IgD-negative memory B cell (primary cell): Measurements from ENCODE around the gene CCDC148. TPM values are rescaled to one million over a fixed set of nuclear protein-coding genes. Genes with fewer than 3 reads are reported as not detected.
A peak's percentile ranks its signal among the peaks of the same experiment; 100 is the strongest.
"Not testable (repeated sequence)": the region's sequence is repeated elsewhere in the genome, so short reads cannot be mapped to it uniquely, and the experiment has no call there.

Source experiments
- H3K27ac Mint-ChIP-seq, 3 donors: one replicate each; pipeline ENCODE4 v1.8.0; 2020 to 2022; ENCODE audit warnings: mild to moderate bottlenecking in 3 of 3, mixed read lengths in 3 of 3, moderate library complexity in 1 of 3
- H3K27me3 Mint-ChIP-seq: one replicate; pipeline ENCODE4 v1.8.0; 2021; ENCODE audit warnings: mixed read lengths
- H3K36me3 Mint-ChIP-seq: one replicate; pipeline ENCODE4 v1.8.0; 2020; ENCODE audit warnings: mild to moderate bottlenecking, mixed read lengths
- H3K4me1 Mint-ChIP-seq, 3 donors: one replicate each; pipeline ENCODE4 v1.8.0; 2020 to 2022; ENCODE audit warnings: mixed read lengths in 3 of 3, mild to moderate bottlenecking in 1 of 3
- H3K4me3 Mint-ChIP-seq, 4 donors: one replicate each; pipeline ENCODE4 v1.8.0; 2020 to 2022; ENCODE audit warnings: mild to moderate bottlenecking in 4 of 4, mixed read lengths in 4 of 4, moderate library complexity in 3 of 4
- H3K9me3 Mint-ChIP-seq, 3 donors: one replicate each; pipeline ENCODE4 v1.8.0; 2020 to 2021; ENCODE audit warnings: mixed read lengths in 3 of 3, mild to moderate bottlenecking in 1 of 3
- polyA plus RNA-seq: library from polyadenylated mRNA; unstranded; fragments of 300-500 nt; fragmentation: Illumina TruSeq; gene quantifications from one replicate; pipeline ENCODE4 v1.2.3, GENCODE V29; 2021

The CCDC148 gene
- polyA plus RNA-seq, 1 donor from 2014 or later = not detected

DNA sequence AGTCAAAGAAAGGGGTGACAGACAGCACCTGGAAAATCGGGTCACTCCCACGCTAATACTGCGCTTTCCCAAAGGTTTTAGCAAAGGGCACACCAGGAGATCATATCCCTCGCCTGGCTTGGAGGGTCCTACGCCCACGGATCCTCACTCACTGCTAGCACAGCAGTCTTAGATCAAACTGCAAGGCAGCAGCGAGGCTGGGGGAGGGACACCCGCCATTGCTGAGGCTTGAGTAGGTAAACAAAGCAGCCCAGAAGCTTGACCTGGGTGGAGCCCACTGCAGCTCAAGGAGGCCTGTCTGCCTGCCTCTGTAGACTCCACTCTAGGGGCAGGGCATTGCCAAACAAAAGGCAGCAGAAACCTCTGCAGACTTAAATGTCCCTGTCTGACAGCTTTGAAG lies 233.5 kb downstream of the CCDC148 start:
- not testable (repeated sequence) for H3K27ac Mint-ChIP-seq, H3K36me3 Mint-ChIP-seq, H3K27me3 Mint-ChIP-seq, H3K9me3 Mint-ChIP-seq, H3K4me3 Mint-ChIP-seq
- H3K4me1 Mint-ChIP-seq = peaks cover 6 to 14% (median 13%) of the 10 kb centered on the region in 3 donors

- no peaks in the 10 kb centered on the region for H3K27me3 Mint-ChIP-seq
- no peak overlapping the region for H3K4me3 Mint-ChIP-seq
- H3K4me1 Mint-ChIP-seq = peaks cover 11 to 15% (median 14%) of the 10 kb centered on the region in 3 donors
- no peaks in the 10 kb centered on the region for H3K36me3 Mint-ChIP-seq
- H3K9me3 Mint-ChIP-seq = peaks cover 0 to 2% (median 1%) of the 10 kb centered on the region in 3 donors
- peak overlapping the region in 1 of 3 donors; percentile 2 for H3K27ac Mint-ChIP-seq
These were observed 235.2 kb downstream of the CCDC148 start for GRCh38 chr2:158221063-158222020.

GRCh38 chr2:158217593-158217992 lies 239.0 kb downstream of the CCDC148 start:
- Mint-ChIP-seq H3K27me3 (no peaks in the 10 kb centered on the region), H3K36me3 (no peaks in the 10 kb centered on the region), H3K4me1 (peaks cover 19 to 25% (median 20%) of the 10 kb centered on the region in 3 donors), H3K27ac (no peak overlapping the region), H3K4me3 (no peak overlapping the region), H3K9me3 (peaks cover 0 to 2% (median 1%) of the 10 kb centered on the region in 3 donors)

- H3K4me3 Mint-ChIP-seq = no peak overlapping the region
- H3K27ac Mint-ChIP-seq = peak overlapping the region in 1 of 3 donors; percentile 17
- no peaks in the 10 kb centered on the region for H3K27me3 Mint-ChIP-seq
- peaks cover 0 to 2% (median 0%) of the 10 kb centered on the region in 3 donors for H3K9me3 Mint-ChIP-seq
- H3K36me3 Mint-ChIP-seq = no peaks in the 10 kb centered on the region
- H3K4me1 Mint-ChIP-seq = peaks cover 10 to 17% (median 13%) of the 10 kb centered on the region in 3 donors
These were observed 242.1 kb downstream of the CCDC148 start for GRCh38 chr2:158214431-158214830.

DNA sequence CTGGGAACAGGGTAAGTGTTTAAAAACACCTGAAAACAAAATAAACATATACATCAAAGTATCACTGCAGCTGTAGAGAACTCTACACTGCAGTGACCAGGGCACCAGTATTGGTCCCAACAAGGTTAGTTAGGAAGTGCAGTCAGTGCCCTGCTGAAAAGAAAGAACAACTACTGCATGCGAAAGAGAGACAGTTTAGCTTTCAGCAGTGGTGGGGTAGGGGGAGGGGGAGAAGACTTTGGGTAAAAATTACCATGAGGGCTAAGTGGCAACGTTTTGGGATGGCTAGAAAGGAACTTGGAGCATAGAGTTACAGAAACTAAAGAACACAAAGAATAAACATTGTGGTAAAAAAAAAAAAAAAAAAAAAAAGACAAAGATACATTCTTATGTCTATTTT lies 242.8 kb downstream of the CCDC148 start:
- Mint-ChIP-seq H3K4me3 (no peak overlapping the region), H3K4me1 (peaks cover 6 to 15% (median 13%) of the 10 kb centered on the region in 3 donors), H3K27me3 (no peaks in the 10 kb centered on the region), H3K36me3 (no peaks in the 10 kb centered on the region), H3K27ac (peak overlapping the region in 1 of 3 donors; percentile 77), H3K9me3 (peaks cover 0 to 2% (median 0%) of the 10 kb centered on the region in 3 donors)

DNA sequence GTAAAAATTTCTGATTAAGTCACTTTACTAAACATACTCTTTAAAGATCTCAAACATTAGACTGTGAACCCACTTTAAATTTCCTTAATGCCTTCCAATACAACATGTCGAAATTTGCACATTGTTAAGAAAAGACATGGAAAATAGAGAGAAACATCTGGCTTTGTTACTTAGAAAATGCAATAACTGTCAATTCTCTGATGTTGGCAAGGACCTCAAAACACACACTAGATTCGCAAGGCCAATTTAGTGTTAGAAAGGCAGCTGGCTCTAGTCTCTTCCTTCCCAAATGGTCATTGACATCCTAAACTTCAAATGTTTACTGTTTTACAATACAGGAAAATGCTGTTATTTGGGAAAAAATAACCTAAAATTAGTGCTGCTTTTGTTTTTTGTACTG lies 244.3 kb downstream of the CCDC148 start:
- H3K27ac Mint-ChIP-seq = no peak overlapping the region
- H3K9me3 Mint-ChIP-seq = peaks cover 0 to 2% (median 0%) of the 10 kb centered on the region in 3 donors
- H3K27me3 Mint-ChIP-seq = no peaks in the 10 kb centered on the region
- H3K36me3 Mint-ChIP-seq = no peaks in the 10 kb centered on the region
- H3K4me1 Mint-ChIP-seq = peaks cover 6 to 15% (median 13%) of the 10 kb centered on the region in 3 donors
- no peak overlapping the region for H3K4me3 Mint-ChIP-seq

DNA sequence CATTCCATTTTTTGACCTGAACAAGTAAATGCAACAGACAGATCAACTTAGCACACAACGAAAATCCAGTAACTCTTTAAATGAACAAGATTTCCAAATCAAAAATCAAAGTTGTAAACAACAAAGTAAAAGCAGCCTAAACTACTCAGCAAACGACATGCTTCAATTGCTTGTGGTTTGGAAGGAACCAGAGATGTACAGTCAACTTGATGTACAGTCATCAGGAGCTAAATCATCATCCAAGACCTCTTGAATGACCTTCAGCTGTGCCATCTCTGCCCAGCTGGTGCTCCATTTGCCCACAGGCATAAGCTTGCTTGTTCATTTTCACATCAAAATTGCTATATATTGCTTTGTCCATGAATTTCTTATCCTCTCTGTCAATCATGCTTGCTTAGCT lies 245.1 kb downstream of the CCDC148 start:
- no peak overlapping the region for H3K4me3 Mint-ChIP-seq
- H3K27me3 Mint-ChIP-seq = no peaks in the 10 kb centered on the region
- no peak overlapping the region for H3K27ac Mint-ChIP-seq
- peaks cover 0 to 2% (median 0%) of the 10 kb centered on the region in 3 donors for H3K9me3 Mint-ChIP-seq
- no peaks in the 10 kb centered on the region for H3K36me3 Mint-ChIP-seq
- peaks cover 6 to 13% (median 8%) of the 10 kb centered on the region in 3 donors for H3K4me1 Mint-ChIP-seq

- Mint-ChIP-seq H3K27me3 (no peaks in the 10 kb centered on the region), H3K27ac (no peak overlapping the region), H3K4me3 (no peak overlapping the region), H3K9me3 (peaks cover 0 to 2% (median 0%) of the 10 kb centered on the region in 3 donors), H3K4me1 (peaks cover 0 to 3% (median 0%) of the 10 kb centered on the region in 3 donors), H3K36me3 (peaks cover 4% of the 10 kb centered on the region)
These were observed 249.2 kb downstream of the CCDC148 start for GRCh38 chr2:158207354-158207753.

- H3K36me3 Mint-ChIP-seq = peaks cover 4% of the 10 kb centered on the region
- H3K27ac Mint-ChIP-seq = no peak overlapping the region
- H3K27me3 Mint-ChIP-seq = no peaks in the 10 kb centered on the region
- H3K4me3 Mint-ChIP-seq = peak overlapping the region in 1 of 4 donors; percentile 15
- H3K9me3 Mint-ChIP-seq = no peaks in the 10 kb centered on the region
- peaks cover 0 to under 1% (median 0%) of the 10 kb centered on the region in 3 donors for H3K4me1 Mint-ChIP-seq
These were observed 251.3 kb downstream of the CCDC148 start for GRCh38 chr2:158205215-158205614.

- Mint-ChIP-seq H3K27me3 (no peaks in the 10 kb centered on the region), H3K4me1 (no peaks in the 10 kb centered on the region), H3K9me3 (no peaks in the 10 kb centered on the region), H3K36me3 (peaks cover 4% of the 10 kb centered on the region), H3K4me3 (no peak overlapping the region), H3K27ac (no peak overlapping the region)
These were observed 251.8 kb downstream of the CCDC148 start for GRCh38 chr2:158204741-158205165.

DNA sequence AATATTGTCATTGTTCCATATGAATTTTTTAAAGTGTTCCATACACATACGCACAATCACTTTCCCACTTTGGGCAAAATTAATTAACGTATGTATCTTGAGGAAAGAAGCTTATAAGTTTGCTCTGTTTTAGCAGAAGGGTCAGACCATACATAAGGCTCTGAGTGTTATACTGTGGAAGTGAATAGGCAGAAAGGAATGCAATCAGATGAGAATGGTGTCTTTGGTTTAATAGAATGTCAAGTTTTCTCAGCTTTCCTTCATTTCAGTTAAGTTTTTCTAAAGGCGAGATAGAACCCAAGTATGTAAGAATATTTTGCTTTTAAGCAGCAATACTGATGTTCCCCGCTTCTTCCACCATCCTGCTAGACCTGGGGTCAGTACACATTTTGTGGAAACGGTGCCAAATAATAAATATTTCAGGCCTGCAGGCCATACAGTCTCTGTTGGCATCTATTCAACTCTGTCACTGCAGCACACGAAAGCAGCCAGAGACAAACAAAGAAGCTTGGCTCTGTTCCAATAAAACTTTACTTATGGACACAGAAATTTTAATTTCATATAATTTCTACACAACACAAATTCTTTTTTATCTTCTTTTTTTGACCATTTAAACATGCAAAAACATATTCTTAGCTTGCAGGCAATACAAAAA lies 254.3 kb downstream of the CCDC148 start:
- H3K9me3 Mint-ChIP-seq = no peaks in the 10 kb centered on the region
- peaks cover 4% of the 10 kb centered on the region for H3K36me3 Mint-ChIP-seq
- H3K4me3 Mint-ChIP-seq = no peak overlapping the region
- no peak overlapping the region for H3K27ac Mint-ChIP-seq
- no peaks in the 10 kb centered on the region for H3K4me1 Mint-ChIP-seq
- no peaks in the 10 kb centered on the region for H3K27me3 Mint-ChIP-seq

DNA sequence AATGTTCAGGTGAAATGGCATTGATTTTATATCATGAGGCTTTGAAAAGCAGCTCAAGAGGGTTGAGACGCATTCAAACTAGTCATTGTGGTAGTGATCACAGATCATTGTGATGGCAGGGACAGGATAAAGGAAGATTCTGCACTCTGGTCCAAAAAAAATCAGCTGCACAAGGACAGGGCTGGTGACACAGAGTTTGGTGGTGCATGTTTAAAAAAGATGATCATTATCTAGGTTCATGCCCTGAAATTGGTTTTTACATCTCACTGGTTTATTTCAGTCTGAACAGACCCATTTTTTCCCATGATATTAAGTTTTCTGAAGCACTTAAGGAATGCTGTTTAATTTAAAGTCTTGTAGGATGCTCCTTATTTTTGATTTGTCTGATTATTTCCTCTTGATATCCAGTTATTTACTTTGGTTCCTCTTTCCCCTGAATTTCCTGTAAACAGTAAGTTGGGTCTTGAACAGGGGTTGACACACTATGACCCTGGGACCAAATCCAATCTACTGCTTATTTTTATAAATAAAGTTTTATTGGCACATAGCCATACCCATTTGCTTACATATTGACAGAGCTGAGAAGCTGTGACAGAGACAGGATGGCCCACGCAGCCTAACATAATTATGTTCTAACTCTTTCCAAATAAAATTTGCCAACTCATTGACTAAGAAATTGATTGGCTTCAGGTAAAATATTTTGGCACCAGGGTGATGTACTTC lies 256.5 kb downstream of the CCDC148 start:
- Mint-ChIP-seq H3K4me1 (no peaks in the 10 kb centered on the region), H3K36me3 (peaks cover 4% of the 10 kb centered on the region), H3K27ac (no peak overlapping the region), H3K9me3 (no peaks in the 10 kb centered on the region), H3K4me3 (no peak overlapping the region), H3K27me3 (no peaks in the 10 kb centered on the region)

DNA sequence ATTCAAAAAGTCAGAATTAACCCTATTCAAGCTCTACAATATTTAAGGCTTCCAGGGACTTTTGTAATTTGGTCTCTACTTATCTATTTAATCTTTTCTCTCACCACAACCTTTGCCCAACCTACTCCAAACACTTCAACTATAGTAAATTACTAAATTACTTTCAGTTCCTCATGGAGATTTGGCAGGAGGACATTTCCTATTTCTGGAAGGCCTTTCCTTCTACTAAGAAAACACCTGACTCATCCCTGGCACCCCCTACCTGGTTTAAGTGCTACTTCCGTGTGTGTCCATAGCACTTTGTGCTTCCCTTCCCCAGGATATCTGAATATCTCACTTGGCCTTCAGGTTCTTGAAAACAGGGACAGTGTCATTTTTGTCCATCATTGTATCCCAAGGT lies 258.6 kb downstream of the CCDC148 start:
- no peaks in the 10 kb centered on the region for H3K4me1 Mint-ChIP-seq
- H3K27ac Mint-ChIP-seq = no peak overlapping the region
- no peaks in the 10 kb centered on the region for H3K27me3 Mint-ChIP-seq
- H3K36me3 Mint-ChIP-seq = no peaks in the 10 kb centered on the region
- H3K9me3 Mint-ChIP-seq = no peaks in the 10 kb centered on the region
- no peak overlapping the region for H3K4me3 Mint-ChIP-seq

GRCh38 chr2:158194229-158194628 lies 262.3 kb downstream of the CCDC148 start:
- H3K36me3 Mint-ChIP-seq = no peaks in the 10 kb centered on the region
- no peaks in the 10 kb centered on the region for H3K9me3 Mint-ChIP-seq
- H3K27me3 Mint-ChIP-seq = no peaks in the 10 kb centered on the region

More at GRCh38 chr2:158194229-158194628, 262.3 kb downstream of the CCDC148 start:
- H3K27ac Mint-ChIP-seq = no peak overlapping the region
- H3K4me3 Mint-ChIP-seq = no peak overlapping the region
- H3K4me1 Mint-ChIP-seq = peaks cover 19 to 23% (median 19%) of the 10 kb centered on the region in 3 donors
